Memory B cell (primary cell): ENCODE results near the gene DYDC2.
"Not testable (repeated sequence)": the region's sequence is repeated elsewhere in the genome, so short reads cannot be mapped to it uniquely, and the experiment has no call there.

ENCODE experiments used
- ATAC-seq: fragments of 150-1000 bp; cut with Tn5 transposase; 2 replicates; pipeline ENCODE4 v1.10.0; 2021; ENCODE audit warnings: low read depth, mild to moderate bottlenecking, moderate library complexity
- DNase-seq, 2 donors: peaks; one replicate each; pipeline ENCODE4 v3.0.0; 2022; ENCODE audit warnings: low spot score in 2 of 2
- H3K27ac Mint-ChIP-seq: one replicate; pipeline ENCODE4 v1.8.0; 2022; ENCODE audit warnings: mild to moderate bottlenecking, moderate library complexity, mixed read lengths
- H3K27me3 Mint-ChIP-seq: one replicate; pipeline ENCODE4 v1.8.0; 2022; ENCODE audit warnings: mixed read lengths
- H3K36me3 Mint-ChIP-seq: one replicate; pipeline ENCODE4 v1.8.0; 2022; ENCODE audit warnings: mild to moderate bottlenecking, mixed read lengths
- H3K4me1 Mint-ChIP-seq: one replicate; pipeline ENCODE4 v1.8.0; 2022; ENCODE audit warnings: mixed read lengths
- H3K4me3 Mint-ChIP-seq: one replicate; pipeline ENCODE4 v1.8.0; 2022; ENCODE audit warnings: mild to moderate bottlenecking, moderate library complexity, mixed read lengths
- H3K9me3 Mint-ChIP-seq: one replicate; pipeline ENCODE4 v1.8.0; 2022; ENCODE audit warnings: mixed read lengths

DYDC2 gene

DNA sequence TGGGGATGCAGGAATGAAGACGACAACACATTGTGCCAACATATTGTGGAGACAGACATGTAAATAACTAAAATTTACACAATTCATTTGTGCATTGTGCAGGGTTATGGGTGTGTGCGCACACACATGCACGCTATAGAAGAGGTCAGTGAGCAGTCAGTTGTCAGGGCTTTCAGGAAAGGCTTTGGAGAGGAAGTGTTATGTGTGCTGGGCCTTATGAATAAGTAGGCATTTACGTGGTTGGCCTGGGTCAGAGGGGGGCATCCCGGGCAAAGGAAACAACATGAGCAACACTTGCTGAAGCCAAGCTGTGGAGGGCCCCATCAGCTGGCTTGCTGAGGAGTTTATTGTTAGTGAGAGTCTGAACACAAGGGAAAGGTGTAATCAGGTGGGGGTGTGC lies 55.9 kb downstream of the DYDC2 start:
- Mint-ChIP-seq H3K27me3 (no peaks in the 10 kb centered on the region), H3K27ac (peak overlapping the region; percentile 9), H3K36me3 (no peaks in the 10 kb centered on the region), H3K9me3 (no peaks in the 10 kb centered on the region), H3K4me1 (peaks cover 20% of the 10 kb centered on the region), H3K4me3 (no peak overlapping the region)
- DNase-seq, result no peak
- no peak for ATAC-seq

GRCh38 chr10:80413271-80413996 lies 56.9 kb downstream of the DYDC2 start:
- H3K27ac Mint-ChIP-seq, result no peak overlapping the region
- H3K27me3 Mint-ChIP-seq, result no peaks in the 10 kb centered on the region
- ATAC-seq, result no peak
- H3K36me3 Mint-ChIP-seq, result no peaks in the 10 kb centered on the region
- H3K9me3 Mint-ChIP-seq, result no peaks in the 10 kb centered on the region
- no peak for DNase-seq
- no peak overlapping the region for H3K4me3 Mint-ChIP-seq
- H3K4me1 Mint-ChIP-seq, result peaks cover 15% of the 10 kb centered on the region

- DNase-seq (no peak), ATAC-seq (no peak)
- Mint-ChIP-seq H3K27ac (no peak overlapping the region), H3K36me3 (no peaks in the 10 kb centered on the region), H3K27me3 (no peaks in the 10 kb centered on the region), H3K9me3 (no peaks in the 10 kb centered on the region), H3K4me3 (no peak overlapping the region), H3K4me1 (peaks cover 14% of the 10 kb centered on the region)
Measured at GRCh38 chr10:80414142-80414895, 57.7 kb downstream of the DYDC2 start.

- Mint-ChIP-seq H3K27ac (no peak overlapping the region), H3K4me1 (peaks cover 21% of the 10 kb centered on the region), H3K4me3 (no peak overlapping the region), H3K36me3 (no peaks in the 10 kb centered on the region), H3K9me3 (no peaks in the 10 kb centered on the region), H3K27me3 (no peaks in the 10 kb centered on the region)
- ATAC-seq (no peak), DNase-seq (no peak)
Measured at GRCh38 chr10:80415734-80416478, 59.3 kb downstream of the DYDC2 start.

GRCh38 chr10:80416479-80417098 lies 60.0 kb downstream of the DYDC2 start:
- Mint-ChIP-seq H3K27me3 (no peaks in the 10 kb centered on the region), H3K27ac (no peak overlapping the region), H3K36me3 (no peaks in the 10 kb centered on the region), H3K4me3 (no peak overlapping the region), H3K4me1 (peaks cover 26% of the 10 kb centered on the region), H3K9me3 (no peaks in the 10 kb centered on the region)
- DNase-seq (no peak), ATAC-seq (no peak)

GRCh38 chr10:80417256-80417655 lies 60.7 kb downstream of the DYDC2 start:
- H3K4me3 Mint-ChIP-seq, H3K27ac Mint-ChIP-seq, H3K9me3 Mint-ChIP-seq, H3K27me3 Mint-ChIP-seq, DNase-seq, ATAC-seq, H3K36me3 Mint-ChIP-seq: not testable (repeated sequence)
- peaks cover 32% of the 10 kb centered on the region for H3K4me1 Mint-ChIP-seq
